Stimulated activated CD4-positive, alpha-beta T cell treated with anti-CD3 and anti-CD28 coated beads, Interleukin-12 subunit alpha, Interleukin-12 subunit beta, amount 100 ng/mL, for 48 hours (primary cell): ENCODE data around the gene CMTM4.
A peak's percentile ranks its signal among the peaks of the same experiment; 100 is the strongest.

Source experiments
- DNase-seq, 3 donors: peaks; one replicate each; pipeline ENCODE4 v3.0.0-alpha.2; 2020; ENCODE audit warnings: low read depth in 2 of 3, low spot score in 1 of 3

Gene CMTM4

DNA sequence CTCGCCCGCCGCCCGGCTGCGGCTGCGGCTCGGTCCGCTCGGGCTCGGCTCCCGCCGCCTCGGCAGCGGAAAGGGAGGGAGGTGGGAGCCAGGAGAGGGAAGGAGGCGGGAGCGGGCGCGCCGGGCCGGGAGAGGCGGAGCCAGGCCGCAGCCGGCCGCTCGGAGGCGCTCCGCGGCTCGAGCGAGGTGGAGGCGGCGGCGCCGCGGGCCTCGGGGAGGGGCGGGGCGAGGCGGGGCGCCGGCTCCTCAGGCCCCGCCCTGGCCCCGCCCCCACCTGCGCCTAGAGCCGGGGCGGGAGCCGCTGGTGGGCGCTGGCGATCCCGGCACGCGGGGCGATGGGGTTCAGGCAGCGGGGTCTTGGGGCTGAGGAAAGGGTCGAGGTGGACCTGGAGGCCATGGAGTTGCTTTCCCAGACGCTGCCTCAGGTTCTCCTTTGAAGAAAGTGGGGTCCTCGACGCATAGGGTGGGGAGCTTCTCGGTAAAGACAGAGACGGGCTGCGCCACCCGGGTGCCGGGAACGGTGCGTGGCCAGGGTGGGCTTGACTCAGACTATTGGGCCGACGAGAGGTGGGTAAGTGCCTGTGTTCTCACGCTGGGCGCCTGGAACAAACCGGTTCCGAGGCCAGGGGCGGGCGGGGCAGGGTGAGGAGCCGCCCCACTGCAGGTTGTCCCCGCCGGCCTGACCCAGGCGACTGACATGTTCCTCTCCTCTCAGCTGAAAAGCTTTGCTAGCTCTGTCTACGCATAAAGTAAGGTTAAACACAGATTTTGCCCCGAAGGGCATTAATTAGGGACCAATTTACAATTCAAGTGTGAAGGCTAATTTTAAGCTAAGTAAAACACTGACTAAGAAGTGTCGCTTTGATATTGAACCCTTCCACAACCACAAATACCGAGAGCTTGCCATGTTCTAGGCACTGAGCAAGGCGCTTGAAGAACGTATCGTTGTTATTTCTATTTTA is at the start of gene CMTM4:
TSS of gene CMTM4 (minus strand) at position 75 of the 962 bp plus-strand sequence. CDS start 218 bp downstream, outside the sequence.
- peak; percentile 41 to 68 (median 49) for DNase-seq

DNA sequence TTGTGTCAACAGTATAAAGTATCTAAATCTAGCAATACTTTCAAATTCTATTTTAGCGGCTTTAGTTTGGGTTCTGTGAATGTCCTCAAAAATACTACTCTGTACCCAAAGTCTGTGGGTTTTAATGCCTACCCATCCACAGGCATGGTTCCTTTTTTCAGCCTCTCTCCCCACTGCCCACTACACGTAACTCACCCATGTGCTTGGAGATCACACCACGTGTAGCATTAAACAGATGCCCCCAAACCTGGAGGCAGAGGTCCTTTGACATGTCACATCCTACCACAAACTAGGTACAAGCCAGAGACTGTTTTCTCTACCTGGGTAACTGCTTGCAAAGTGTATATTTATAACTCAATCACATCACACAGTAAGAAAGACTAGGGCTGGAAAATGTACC is 49.5 kb upstream of the CMTM4 start:
- DNase-seq, result no peak

DNA sequence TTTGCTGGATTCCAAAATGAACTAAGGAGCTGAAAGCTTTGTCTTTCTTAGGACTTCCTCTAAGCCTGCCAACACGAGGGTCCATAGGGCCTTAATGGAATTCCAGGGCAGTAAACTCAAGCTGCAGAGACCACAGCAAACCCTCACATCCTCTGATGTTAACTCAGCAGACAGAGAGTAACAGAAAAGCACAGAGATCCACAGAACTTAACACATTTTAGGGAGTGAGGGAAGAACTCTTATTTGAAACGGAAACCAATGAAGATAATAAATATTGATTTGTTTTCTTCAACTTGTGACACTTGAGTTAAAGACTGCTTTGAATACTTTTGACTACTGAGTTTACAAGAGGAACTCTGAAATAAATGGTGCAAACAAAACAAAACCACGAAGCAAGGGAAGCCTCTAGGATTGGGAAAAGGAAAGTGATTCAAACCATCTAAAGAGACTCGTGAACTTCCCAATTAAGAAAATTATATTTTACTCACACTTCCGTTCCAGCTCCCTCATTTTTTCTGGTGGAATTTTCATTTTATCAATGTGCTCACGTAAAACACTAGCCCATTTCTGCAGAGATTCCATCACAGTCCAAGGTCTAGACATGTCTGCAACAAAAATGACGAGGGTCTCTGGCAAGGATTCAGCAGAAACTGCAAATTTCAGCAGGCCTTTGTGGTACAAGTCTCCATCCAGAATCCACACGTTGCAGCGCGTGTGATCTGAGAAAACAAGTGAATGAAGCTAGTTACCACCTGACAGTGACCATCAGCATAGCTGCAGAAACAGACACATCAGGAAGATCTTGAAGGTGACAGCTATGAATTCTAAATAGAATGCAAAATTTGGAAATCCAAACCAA is 45.6 kb upstream of the CMTM4 start:
- DNase-seq, result no peak

DNA sequence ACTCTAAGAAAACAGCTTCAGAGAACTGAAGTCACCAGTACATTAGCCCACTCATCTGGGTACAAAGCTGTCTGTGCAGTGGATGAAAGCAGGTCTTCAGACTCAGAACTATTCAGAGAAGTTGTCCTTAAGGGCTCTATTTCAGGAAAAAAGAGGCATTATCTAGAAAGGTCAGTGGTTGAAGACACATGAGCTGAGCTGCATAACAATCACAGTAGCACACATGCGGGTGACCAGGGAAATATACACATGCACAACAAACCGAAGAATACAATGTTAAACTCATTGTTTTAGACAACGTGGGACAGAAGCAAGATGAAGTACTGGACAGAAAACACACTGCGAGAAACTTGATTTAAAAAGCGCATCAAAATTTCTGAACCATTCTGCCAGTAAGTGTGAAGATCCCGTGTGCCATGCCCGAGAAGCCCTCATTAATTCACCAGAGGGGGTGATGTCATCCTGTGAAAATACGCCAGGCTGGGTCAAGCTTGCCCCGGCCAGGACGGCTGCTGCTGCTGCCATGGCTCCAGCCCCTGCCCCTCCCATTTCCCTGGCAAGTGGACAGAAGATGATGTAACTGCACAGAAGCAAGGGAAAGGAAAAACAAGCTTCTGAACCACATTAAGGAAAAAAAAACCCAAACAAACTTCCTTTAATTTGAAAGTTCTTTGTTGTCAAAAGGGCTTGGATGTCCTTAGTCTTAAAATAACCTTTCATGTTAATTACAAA is 44.8 kb upstream of the CMTM4 start:
- no peak for DNase-seq

DNA sequence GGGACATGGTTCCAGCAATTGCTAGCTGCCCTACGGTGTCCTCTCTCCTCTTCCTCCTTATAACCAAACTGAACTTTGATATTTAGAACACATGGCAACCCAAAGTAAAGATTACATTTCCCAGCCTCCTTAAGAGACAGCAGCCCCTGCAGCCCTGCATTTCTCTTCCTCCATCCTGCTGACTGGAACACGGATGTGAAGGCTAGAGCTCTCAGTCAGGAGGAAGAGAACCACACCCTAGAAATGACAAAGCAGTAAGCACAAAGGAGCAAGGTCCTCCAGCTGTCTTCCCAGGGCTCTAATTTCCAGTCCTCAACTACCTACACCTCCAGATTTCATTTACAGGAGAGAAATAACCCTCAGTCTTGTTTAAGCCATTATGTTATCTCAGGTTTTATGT is 44.0 kb upstream of the CMTM4 start:
- no peak for DNase-seq

DNA sequence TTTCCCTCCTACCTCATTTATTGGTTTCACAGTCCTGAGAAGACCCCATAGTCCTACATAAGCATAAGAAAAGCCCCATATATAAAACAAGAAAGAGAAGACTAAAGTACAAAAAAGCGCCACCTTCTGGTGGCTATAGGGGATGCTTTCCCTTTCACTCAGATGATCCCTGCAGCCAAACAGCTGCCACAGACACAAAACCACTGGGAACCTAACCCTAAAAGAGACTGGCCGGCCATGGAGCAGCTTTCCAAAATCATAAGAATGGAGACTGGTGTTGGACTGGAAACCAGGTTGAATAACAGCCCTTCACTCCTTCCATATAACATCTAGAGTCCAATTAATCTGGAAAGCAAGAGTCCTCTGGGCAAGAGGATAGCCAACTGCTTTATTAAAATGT is 43.5 kb upstream of the CMTM4 start:
- DNase-seq, result peak in 1 of 3 donors; percentile 25

DNA sequence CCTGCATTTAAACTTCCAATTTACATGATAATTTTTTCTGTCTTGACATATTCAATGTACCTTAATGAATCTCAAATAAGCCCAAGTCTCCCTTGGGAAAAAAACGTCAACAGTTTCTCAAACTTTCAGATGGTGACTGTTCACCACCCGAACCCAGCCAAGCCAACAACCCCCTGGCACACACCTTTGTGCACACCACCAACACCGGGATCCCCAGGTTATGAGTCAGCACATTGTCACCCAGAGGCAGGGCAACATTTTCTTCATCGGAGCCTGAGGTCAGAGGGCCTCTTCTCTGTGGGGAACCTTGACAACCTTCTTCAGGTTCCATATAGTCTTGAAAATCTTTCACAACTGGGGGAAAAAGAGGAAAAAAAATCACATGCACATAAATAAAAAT is 39.3 kb upstream of the CMTM4 start:
- DNase-seq, result no peak

DNA sequence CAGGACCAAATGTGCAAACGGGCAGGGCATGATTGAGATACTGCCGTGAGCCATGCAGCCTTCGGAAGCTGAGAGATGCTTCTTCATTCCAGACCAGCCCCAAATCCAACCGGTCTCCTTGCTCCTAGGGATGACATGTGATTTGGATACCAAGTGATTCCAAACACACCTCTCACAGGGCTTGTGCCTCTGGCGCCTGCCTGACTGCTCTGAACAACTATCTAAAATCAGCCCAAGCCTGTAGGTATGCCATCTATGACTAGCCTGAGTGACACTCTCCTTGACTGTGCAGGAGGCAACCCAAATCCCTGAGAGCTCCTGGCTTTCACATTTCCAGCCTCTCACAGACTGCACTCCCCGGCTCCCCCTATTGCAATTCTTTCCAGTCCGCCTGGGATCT is 34.6 kb upstream of the CMTM4 start:
- no peak for DNase-seq

DNA sequence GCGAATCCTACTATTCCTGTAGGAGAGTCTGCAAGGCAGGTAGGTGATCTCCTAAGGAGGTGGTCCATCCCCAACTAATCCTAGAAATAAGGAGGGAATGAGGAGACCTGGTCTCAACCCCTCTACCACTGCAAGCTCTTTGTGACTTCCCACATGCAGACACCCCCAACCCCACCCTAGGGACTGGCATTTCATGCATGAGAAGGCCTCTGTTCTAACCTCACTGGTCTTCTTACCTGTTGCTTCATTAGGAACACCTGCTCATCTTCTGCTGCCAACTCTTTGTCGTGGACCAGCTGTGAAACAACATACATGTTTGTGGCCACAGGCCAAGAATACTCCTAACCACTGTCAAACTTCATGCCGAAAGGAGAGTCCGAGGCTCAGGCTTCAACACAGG is 32.3 kb upstream of the CMTM4 start:
- DNase-seq, result no peak

DNA sequence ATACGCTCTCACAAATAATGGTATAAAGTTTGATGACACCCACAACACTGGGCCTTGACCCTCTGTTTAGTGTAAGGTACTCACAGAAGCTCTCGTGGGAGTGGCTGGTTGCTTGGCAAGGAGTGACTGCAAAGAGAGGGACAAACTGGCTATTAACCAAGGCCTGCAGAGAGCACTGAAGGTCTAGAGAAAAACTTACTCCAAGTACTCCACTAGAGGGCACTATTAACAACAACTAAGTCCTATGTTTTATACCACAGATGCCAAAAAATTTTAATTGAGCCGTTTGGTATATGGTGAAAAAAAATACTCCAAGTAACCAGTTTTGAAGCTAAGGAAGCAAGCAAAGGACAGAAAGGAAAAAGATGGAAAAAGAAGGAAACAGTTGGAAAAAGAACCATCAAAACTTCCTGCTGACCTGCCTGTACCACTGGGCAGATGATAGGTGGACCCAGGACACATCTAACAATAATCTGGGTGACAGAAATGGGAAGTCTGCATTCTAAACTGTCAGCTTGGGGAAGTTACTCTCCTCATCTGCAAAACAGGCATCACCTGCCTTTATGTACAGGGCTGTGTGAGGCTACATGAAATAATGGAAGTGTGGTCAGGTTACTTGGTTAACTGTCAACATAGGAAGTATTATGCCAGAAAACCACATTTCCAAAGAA is 31.7 kb upstream of the CMTM4 start:
- DNase-seq, result no peak

DNA sequence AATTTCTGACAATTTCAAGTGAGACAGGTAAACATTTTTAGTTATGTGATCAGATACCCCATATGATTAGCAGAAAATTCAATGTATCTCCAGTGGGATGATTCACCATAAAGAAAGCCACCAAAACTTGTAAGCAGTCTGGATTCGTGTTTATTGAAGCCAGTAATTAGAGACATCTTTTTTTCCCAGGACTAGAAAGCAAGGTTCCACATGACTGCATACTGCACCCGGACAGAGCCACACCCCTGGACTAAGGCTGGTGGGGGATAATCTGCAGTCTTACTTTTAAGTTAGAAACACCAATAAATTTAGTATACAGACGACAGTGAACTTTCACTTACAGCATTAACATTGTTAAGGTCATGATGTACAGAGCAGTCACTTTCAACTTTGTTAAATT is 24.2 kb upstream of the CMTM4 start:
- no peak for DNase-seq

DNA sequence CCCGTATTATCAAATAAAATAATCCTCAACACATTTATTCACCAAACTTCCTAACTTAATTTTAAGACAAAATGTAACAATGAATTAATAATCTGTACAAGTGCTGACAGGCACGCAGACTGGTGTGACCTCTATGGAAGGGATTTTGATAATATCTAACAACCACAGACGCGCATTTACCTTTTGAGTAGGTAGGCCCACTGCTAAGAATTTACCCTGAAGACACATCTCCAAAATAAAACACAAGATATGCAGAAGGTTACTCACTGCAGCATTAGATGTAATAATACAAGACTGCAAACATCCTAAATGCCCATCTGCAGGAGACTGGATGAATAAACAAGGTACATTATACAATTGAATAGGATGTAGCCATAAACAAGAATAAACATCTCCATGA is 22.7 kb upstream of the CMTM4 start:
- no peak for DNase-seq

DNA sequence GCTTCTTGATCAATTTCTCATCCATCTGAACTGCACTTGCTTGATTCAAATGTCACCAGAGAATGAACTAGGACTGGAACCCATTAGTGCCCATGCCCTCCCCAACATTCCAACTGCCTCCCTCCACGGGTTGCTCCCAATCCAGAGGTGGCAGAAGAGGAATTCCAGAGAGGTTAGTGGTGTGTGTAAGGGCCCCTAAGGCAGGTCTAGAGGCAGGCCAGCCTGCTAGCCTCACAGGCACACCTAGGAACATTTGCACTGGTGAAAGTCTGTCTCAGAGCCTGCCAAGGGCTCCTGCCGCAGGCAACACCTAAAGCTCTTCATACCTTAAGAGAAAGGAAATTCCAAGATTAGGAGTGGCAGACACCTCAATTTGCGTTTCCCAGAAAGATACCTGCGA is 21.2 kb upstream of the CMTM4 start:
- no peak for DNase-seq

DNA sequence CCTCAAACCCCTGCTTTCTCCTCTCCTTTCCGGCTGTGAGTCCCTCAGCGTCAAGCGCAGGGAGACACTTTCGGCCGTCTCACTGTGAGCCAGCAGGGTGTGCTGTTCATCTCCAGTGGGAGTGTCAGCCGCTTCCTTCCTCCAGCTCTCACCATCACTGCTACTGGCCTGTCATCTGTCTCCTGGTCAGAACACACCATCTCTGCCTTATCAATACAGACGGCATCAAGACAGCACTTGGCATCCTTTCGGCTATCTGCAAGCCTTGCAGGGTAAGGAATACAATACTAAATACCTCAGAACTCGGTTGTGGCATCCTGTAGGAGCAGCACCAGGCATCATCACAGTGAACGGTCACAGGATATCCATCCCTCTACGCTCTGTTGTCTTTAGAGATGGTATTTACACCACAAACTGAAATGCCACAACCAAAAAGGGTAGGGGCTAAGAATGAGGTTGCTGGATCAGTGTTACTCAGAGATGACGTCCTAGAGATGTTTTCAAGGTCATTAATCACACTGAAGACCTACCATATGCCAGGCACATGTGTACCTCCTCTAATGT is 20.7 kb upstream of the CMTM4 start:
- no peak for DNase-seq

DNA sequence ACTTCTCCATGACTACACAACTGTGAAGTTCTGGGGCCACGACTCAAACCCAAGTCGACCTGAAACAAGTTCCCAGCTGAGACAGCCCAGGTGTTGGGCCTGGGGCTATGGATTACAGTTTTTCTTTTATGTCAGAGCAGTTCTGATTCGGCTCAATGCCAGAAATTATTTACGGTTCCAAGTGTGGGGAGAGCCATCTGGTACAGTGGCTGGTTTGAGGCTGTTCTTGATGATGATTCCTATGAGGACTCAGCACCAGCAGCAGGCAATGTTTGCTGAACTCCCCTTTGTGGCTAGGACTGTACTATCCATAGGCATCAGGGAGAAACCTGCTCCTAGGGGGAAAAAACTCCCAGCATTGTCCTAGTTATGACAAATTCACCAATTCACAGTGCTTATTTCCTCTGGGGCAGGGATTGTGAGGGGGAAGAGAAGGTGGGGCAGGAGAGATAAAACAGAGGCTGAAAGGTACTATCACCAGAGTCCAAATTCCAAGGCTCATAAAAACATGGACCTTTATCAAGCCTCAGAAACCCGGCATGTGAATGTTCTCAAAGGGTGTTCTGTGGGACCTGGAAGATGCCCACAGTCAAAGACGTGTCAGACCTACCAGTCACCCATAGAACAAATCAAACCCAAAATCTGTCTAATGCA is 18.2 kb upstream of the CMTM4 start:
- DNase-seq, result no peak

DNA sequence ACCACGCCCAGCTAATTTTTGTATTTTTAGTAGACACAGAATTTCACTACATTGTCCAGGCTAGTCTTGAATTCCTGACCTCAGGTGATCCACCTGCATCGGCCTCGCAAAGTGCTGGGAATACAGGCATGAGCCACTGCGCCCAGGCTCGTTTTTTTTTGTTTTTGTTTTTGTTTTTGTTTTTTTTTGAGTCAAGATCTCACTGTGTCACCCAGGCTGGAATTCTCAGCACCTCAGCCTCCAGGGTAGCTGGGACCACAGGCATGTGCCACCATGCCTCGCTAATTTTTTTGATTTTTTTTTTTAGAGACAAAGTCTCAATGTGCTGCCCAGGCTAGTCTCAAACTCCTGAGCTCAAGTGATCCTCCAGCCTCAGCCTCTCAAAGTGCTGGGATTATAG is 17.5 kb upstream of the CMTM4 start:
- DNase-seq, result no peak

DNA sequence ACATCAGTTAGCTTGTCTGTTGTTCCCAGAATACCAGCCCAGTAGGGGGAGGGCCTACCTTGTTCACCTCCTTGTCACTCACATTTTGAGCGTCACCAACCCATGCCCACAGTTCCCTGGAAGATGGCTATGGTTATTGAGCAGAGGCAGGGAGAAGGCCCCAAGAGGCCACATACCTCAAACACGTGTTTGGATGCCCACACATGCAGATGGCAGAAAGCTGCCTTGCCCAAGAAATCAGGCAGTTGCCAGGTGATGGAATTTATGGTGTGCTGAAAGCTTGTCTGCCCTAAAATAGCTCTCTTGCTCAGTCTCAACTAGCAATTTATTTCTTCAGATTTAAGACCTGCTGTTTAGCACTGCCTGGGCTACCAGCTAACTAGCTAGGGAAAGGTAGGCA is 16.5 kb upstream of the CMTM4 start:
- DNase-seq, result no peak

DNA sequence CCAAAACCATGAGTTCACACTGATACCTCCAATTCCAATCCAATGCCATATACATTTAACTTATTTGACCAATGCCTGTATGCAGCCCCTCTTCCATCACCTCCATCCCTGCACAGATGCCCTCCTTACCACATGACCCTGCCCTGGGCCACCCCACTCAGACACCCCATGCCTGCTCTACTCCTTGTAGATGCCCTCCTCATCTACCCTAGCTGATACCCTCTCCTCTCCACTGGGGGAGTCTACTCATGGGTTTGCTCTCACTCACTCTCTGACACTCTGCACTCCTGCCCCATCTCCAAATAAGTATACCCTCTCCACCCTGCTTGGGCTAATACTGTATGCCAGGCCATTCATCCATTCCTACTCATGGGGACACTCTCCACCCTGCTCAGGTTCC is 16.0 kb upstream of the CMTM4 start:
- no peak for DNase-seq

DNA sequence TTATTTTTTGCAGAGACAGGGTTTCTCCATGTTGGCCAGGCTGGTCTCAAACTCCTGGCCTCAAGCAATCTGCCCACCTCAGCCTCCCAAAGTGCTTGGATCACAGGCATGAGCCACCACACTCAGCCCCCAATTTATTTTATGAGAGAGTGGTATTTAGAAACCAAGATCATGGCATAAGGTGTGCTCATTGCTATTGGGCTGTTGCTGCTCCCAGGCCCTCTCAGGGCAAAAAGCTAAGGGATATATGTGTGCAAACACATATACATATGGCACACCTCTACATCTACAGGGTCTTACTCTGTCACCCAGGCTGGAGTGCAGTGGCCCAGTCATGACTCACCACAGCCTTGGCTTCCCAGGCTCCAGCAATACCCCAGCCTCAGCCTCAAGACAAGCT is 15.0 kb upstream of the CMTM4 start:
- no peak for DNase-seq

DNA sequence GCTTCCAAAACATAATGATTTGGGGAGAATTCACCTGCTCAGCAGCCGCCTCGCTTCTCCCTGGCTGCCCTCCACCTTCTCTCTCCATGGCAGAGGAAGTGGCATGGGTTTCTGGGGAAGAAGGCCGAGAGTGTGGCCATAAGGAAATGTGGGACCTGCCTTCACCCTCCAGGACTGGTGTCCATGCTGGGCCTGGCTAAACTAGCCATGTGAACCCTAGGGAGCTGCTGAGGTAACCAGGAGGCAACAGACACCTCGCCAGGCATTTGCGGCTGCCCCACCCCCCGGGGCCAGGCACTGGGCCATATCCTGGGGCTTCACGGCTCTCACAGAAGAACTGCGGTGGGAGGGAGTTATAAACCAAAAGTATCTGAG is 9.9 kb upstream of the CMTM4 start:
- DNase-seq, result no peak
